ENCODE data around the gene PRRG1.

Gene PRRG1

GRCh38 chrX:37388413-37388812, 39.2 kb downstream of the PRRG1 start:
- WGBS (ENCODE audit: extremely low coverage, insufficient coverage, insufficient read length): no CpG with 5 or more reads among the region's 4 CpGs
- H4K91ac ChIP-seq (ENCODE audit: low read depth, low read length): no peak overlapping the region

GRCh38 chrX:37405956-37406355, 56.8 kb downstream of the PRRG1 start:
- Histone ChIP-seq H3K4me2 (ENCODE audit: low read length) (no peak overlapping the region), H3K27me3 (ENCODE audit: insufficient read depth, low read length) (no peaks in the 10 kb centered on the region), H3K4ac (ENCODE audit: low read depth, low read length) (no peak overlapping the region), H4K91ac (ENCODE audit: low read depth, low read length) (no peak overlapping the region), H3K79me2 (ENCODE audit: control insufficient read depth, insufficient read depth, low read length, poor library complexity) (no peaks in the 10 kb centered on the region), H3K27ac (ENCODE audit: low read depth, low read length) (peak overlapping the region; percentile 47), H2AFZ (ENCODE audit: insufficient read depth, low read length, poor library complexity) (no peak overlapping the region), H3K4me1 (ENCODE audit: control insufficient read depth in 1 of 2, insufficient read depth in 2 of 2, low read length in 2 of 2) (peaks cover 0 to 2% of the 10 kb centered on the region in 2 experiments), H3K9ac (ENCODE audit: low read length) (no peak overlapping the region), H2BK5ac (ENCODE audit: low read depth, low read length, poor library complexity) (no peak overlapping the region), H3K9me3 (ENCODE audit: insufficient read depth, low read depth, low read length) (no peaks in the 10 kb centered on the region), H3K14ac (ENCODE audit: low read length) (no peak overlapping the region), H3K79me1 (ENCODE audit: low read length) (no peaks in the 10 kb centered on the region), H4K12ac (ENCODE audit: low read depth, low read length) (no peak overlapping the region), H3K4me3 (ENCODE audit: low read depth, low read length) (no peak overlapping the region), H2BK120ac (ENCODE audit: insufficient read depth, low read length, poor library complexity) (no peak overlapping the region), H2BK12ac (ENCODE audit: low read length) (no peak overlapping the region), H3K36me3 (ENCODE audit: control insufficient read depth in 1 of 2, insufficient read depth in 2 of 2, low read length in 2 of 2) (peaks cover 0 to 7% of the 10 kb centered on the region in 2 experiments), H4K8ac (ENCODE audit: low read depth, low read length) (no peak overlapping the region), H2AK5ac (ENCODE audit: low read length) (no peak overlapping the region), H3K23ac (ENCODE audit: low read length) (no peak overlapping the region), H3K18ac (ENCODE audit: low read length) (no peak overlapping the region)
- no peak for DNase-seq
- WGBS (ENCODE audit: extremely low coverage, insufficient coverage, insufficient read length): no CpG with 5 or more reads among the region's 1 CpG

More at GRCh38 chrX:37388413-37388812, 39.2 kb downstream of the PRRG1 start:
- no peak overlapping the region for H3K27ac ChIP-seq (ENCODE audit: low read depth, low read length)
- no peak overlapping the region for H3K18ac ChIP-seq (ENCODE audit: low read length)
- H2AK5ac ChIP-seq (ENCODE audit: low read length): no peak overlapping the region
- DNase-seq: no peak
- H3K27me3 ChIP-seq (ENCODE audit: insufficient read depth, low read length): no peaks in the 10 kb centered on the region
- no peak overlapping the region for H3K14ac ChIP-seq (ENCODE audit: low read length)
- H3K79me1 ChIP-seq (ENCODE audit: low read length): no peaks in the 10 kb centered on the region
- no peak overlapping the region for H3K4me2 ChIP-seq (ENCODE audit: low read length)
- peaks cover 6% of the 10 kb centered on the region in 2 experiments for H3K36me3 ChIP-seq (ENCODE audit: control insufficient read depth in 1 of 2, insufficient read depth in 2 of 2, low read length in 2 of 2)
- no peak overlapping the region for H3K4ac ChIP-seq (ENCODE audit: low read depth, low read length)
- no peak overlapping the region for H2BK5ac ChIP-seq (ENCODE audit: low read depth, low read length, poor library complexity)
- H4K8ac ChIP-seq (ENCODE audit: low read depth, low read length): no peak overlapping the region
- no peak overlapping the region for H3K23ac ChIP-seq (ENCODE audit: low read length)
- no peak overlapping the region for H4K12ac ChIP-seq (ENCODE audit: low read depth, low read length)
- no peak overlapping the region for H2BK120ac ChIP-seq (ENCODE audit: insufficient read depth, low read length, poor library complexity)
- H2AFZ ChIP-seq (ENCODE audit: insufficient read depth, low read length, poor library complexity): no peak overlapping the region
- peaks cover 2% of the 10 kb centered on the region for H3K9me3 ChIP-seq (ENCODE audit: insufficient read depth, low read depth, low read length)
- H3K9ac ChIP-seq (ENCODE audit: low read length): no peak overlapping the region
- no peaks in the 10 kb centered on the region for H3K79me2 ChIP-seq (ENCODE audit: control insufficient read depth, insufficient read depth, low read length, poor library complexity)
- H2BK12ac ChIP-seq (ENCODE audit: low read length): no peak overlapping the region
- no peak overlapping the region for H3K4me3 ChIP-seq (ENCODE audit: low read depth, low read length)
- H3K4me1 ChIP-seq (ENCODE audit: control insufficient read depth in 1 of 2, insufficient read depth in 2 of 2, low read length in 2 of 2): no peaks in the 10 kb centered on the region

- no CpG with 5 or more reads among the region's 4 CpGs for WGBS (ENCODE audit: extremely low coverage, insufficient coverage, insufficient read length)
Observed at GRCh38 chrX:37407736-37408135, 58.6 kb downstream of the PRRG1 start.

GRCh38 chrX:37409278-37409677, 60.1 kb downstream of the PRRG1 start:
- Histone ChIP-seq H3K27me3 (ENCODE audit: insufficient read depth, low read length) (no peaks in the 10 kb centered on the region), H4K8ac (ENCODE audit: low read depth, low read length) (no peak overlapping the region), H4K12ac (ENCODE audit: low read depth, low read length) (no peak overlapping the region), H3K36me3 (ENCODE audit: control insufficient read depth in 1 of 2, insufficient read depth in 2 of 2, low read length in 2 of 2) (peaks cover 0 to 7% of the 10 kb centered on the region in 2 experiments), H4K91ac (ENCODE audit: low read depth, low read length) (no peak overlapping the region), H3K14ac (ENCODE audit: low read length) (no peak overlapping the region), H2BK12ac (ENCODE audit: low read length) (no peak overlapping the region), H3K79me1 (ENCODE audit: low read length) (no peaks in the 10 kb centered on the region), H2BK120ac (ENCODE audit: insufficient read depth, low read length, poor library complexity) (no peak overlapping the region), H2AFZ (ENCODE audit: insufficient read depth, low read length, poor library complexity) (no peak overlapping the region), H3K23ac (ENCODE audit: low read length) (no peak overlapping the region), H3K4me1 (ENCODE audit: control insufficient read depth in 1 of 2, insufficient read depth in 2 of 2, low read length in 2 of 2) (peaks cover 0 to 2% of the 10 kb centered on the region in 2 experiments), H3K18ac (ENCODE audit: low read length) (no peak overlapping the region), H3K4me3 (ENCODE audit: low read depth, low read length) (no peak overlapping the region), H3K4me2 (ENCODE audit: low read length) (no peak overlapping the region), H3K9ac (ENCODE audit: low read length) (no peak overlapping the region), H2BK5ac (ENCODE audit: low read depth, low read length, poor library complexity) (no peak overlapping the region), H3K79me2 (ENCODE audit: control insufficient read depth, insufficient read depth, low read length, poor library complexity) (no peaks in the 10 kb centered on the region), H3K9me3 (ENCODE audit: insufficient read depth, low read depth, low read length) (no peaks in the 10 kb centered on the region), H2AK5ac (ENCODE audit: low read length) (no peak overlapping the region), H3K4ac (ENCODE audit: low read depth, low read length) (no peak overlapping the region), H3K27ac (ENCODE audit: low read depth, low read length) (no peak overlapping the region)
- WGBS (ENCODE audit: extremely low coverage, insufficient coverage, insufficient read length): no CpG with 5 or more reads among the region's 2 CpGs
- peak in 1 of 2 donors; percentile 35 for DNase-seq

More at GRCh38 chrX:37407736-37408135, 58.6 kb downstream of the PRRG1 start:
- H3K14ac ChIP-seq (ENCODE audit: low read length): no peak overlapping the region
- H3K4me2 ChIP-seq (ENCODE audit: low read length): no peak overlapping the region
- no peak overlapping the region for H2AK5ac ChIP-seq (ENCODE audit: low read length)
- no peaks in the 10 kb centered on the region for H3K9me3 ChIP-seq (ENCODE audit: insufficient read depth, low read depth, low read length)
- DNase-seq: no peak
- H3K23ac ChIP-seq (ENCODE audit: low read length): no peak overlapping the region
- H3K18ac ChIP-seq (ENCODE audit: low read length): no peak overlapping the region
- H2BK5ac ChIP-seq (ENCODE audit: low read depth, low read length, poor library complexity): no peak overlapping the region
- peaks cover 0 to 7% of the 10 kb centered on the region in 2 experiments for H3K36me3 ChIP-seq (ENCODE audit: control insufficient read depth in 1 of 2, insufficient read depth in 2 of 2, low read length in 2 of 2)
- no peaks in the 10 kb centered on the region for H3K27me3 ChIP-seq (ENCODE audit: insufficient read depth, low read length)
- H4K91ac ChIP-seq (ENCODE audit: low read depth, low read length): no peak overlapping the region
- no peaks in the 10 kb centered on the region for H3K79me2 ChIP-seq (ENCODE audit: control insufficient read depth, insufficient read depth, low read length, poor library complexity)
- no peak overlapping the region for H2BK120ac ChIP-seq (ENCODE audit: insufficient read depth, low read length, poor library complexity)
- no peak overlapping the region for H3K4ac ChIP-seq (ENCODE audit: low read depth, low read length)
- no peak overlapping the region for H3K4me3 ChIP-seq (ENCODE audit: low read depth, low read length)
- no peak overlapping the region for H4K8ac ChIP-seq (ENCODE audit: low read depth, low read length)
- H3K9ac ChIP-seq (ENCODE audit: low read length): no peak overlapping the region
- H4K12ac ChIP-seq (ENCODE audit: low read depth, low read length): no peak overlapping the region
- peaks cover 0 to 2% of the 10 kb centered on the region in 2 experiments for H3K4me1 ChIP-seq (ENCODE audit: control insufficient read depth in 1 of 2, insufficient read depth in 2 of 2, low read length in 2 of 2)
- no peaks in the 10 kb centered on the region for H3K79me1 ChIP-seq (ENCODE audit: low read length)
- no peak overlapping the region for H2AFZ ChIP-seq (ENCODE audit: insufficient read depth, low read length, poor library complexity)
- H2BK12ac ChIP-seq (ENCODE audit: low read length): no peak overlapping the region
- no peak overlapping the region for H3K27ac ChIP-seq (ENCODE audit: low read depth, low read length)
